ENCODE results near the gene MYBBP1A. TPM values are rescaled to one million over a fixed set of nuclear protein-coding genes. Genes with fewer than 3 reads are reported as not detected.

The MYBBP1A gene
- total and polyA plus RNA-seq, 4 donors, result 8.0 to 37.6 (median 35.9) TPM

DNA sequence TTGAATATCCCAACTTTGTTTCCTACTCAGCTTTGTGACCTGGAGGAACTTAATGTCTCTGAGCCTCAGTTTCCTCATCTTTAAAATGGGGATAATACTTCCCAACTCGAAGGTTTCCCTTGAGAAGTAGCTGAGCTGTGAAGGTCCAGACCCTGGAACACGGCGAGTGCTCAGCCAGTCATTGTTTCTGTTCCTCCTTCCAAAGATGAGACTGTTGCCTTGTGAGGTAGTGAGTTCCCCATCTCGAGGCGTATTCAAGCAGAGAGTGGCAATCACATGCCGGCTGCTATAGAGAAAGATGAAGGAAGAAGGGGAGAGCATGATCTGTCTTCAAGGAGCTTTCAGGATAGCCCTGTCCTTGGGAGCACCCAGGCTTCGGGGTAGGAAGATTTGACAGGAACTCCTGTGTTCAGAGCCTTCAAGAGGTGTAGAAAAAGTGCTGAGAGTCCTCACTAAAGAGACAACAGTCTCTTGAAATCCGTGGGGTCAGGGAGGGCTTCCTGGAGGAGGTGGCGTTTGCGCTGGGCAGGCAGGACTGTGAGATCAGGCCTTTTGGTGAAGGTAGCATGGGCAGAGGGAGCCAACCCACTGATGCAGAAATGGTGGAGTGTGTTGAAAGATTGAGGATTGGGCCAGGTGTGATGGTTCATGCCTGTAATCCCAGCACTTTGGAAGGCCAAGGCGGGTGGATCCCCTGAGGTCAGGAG lies 29.3 kb downstream of the MYBBP1A start:
- Histone ChIP-seq H3K4me3 (ENCODE audit: low read length in 2 of 2) (no peak overlapping the region), H3K9me3 (ENCODE audit: control insufficient read depth, low read length) (no peaks in the 10 kb centered on the region), H3K27ac (ENCODE audit: low read depth in 1 of 2, low read length in 2 of 2) (no peak overlapping the region), H3K4me1 (ENCODE audit: control insufficient read depth in 1 of 2, insufficient read depth in 2 of 2, low read length in 2 of 2) (no peaks in the 10 kb centered on the region), H3K36me3 (ENCODE audit: control insufficient read depth in 1 of 2, insufficient read depth in 2 of 2, low read length in 1 of 2) (no peaks in the 10 kb centered on the region), H3K27me3 (ENCODE audit: control insufficient read depth in 1 of 2, insufficient read depth in 2 of 2, low read length in 1 of 2) (no peaks in the 10 kb centered on the region)
- intact Hi-C loops (cut with DNase I), result no loop called here
- no peak for DNase-seq
- WGBS, 2 donors, result 88 to 91% methylated on average over 11 of the region's 11 CpGs
- no peak for ATAC-seq (ENCODE audit: low FRiP score)

DNA sequence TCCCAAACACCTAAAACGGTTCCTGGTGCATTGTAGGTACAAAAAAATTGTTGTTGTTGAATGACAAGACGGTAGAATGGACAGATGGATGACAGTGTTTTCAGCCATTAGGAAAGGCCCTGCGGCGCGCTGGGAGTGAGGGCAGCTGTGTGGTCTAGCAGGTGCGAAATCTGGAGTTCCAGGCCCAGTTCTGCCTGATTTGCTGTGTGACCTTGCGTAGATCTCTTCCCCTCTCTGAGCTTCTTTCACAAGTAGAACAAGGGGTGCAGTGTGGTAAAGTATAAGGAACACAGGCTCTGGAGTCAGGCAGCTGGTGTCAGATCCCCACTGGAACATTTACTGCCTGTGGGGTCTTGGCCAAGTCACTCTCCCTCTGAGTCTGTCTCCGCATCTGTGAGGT lies 31.2 kb downstream of the MYBBP1A start:
- DNase-seq (no peak), ATAC-seq (ENCODE audit: low FRiP score) (no peak)
- intact Hi-C loops (cut with DNase I), result no loop called here
- H3K27me3 ChIP-seq (ENCODE audit: control insufficient read depth in 1 of 2, insufficient read depth in 2 of 2, low read length in 1 of 2), result no peaks in the 10 kb centered on the region
- H3K36me3 ChIP-seq (ENCODE audit: control insufficient read depth in 1 of 2, insufficient read depth in 2 of 2, low read length in 1 of 2), result no peaks in the 10 kb centered on the region
- no peaks in the 10 kb centered on the region for H3K4me1 ChIP-seq (ENCODE audit: control insufficient read depth in 1 of 2, insufficient read depth in 2 of 2, low read length in 2 of 2)
- H3K4me3 ChIP-seq (ENCODE audit: low read length in 2 of 2), result no peak overlapping the region
- H3K27ac ChIP-seq (ENCODE audit: low read depth in 1 of 2, low read length in 2 of 2), result no peak overlapping the region
- no peaks in the 10 kb centered on the region for H3K9me3 ChIP-seq (ENCODE audit: control insufficient read depth, low read length)
- 84 to 85% methylated on average over 8 of the region's 8 CpGs for WGBS, 2 donors

DNA sequence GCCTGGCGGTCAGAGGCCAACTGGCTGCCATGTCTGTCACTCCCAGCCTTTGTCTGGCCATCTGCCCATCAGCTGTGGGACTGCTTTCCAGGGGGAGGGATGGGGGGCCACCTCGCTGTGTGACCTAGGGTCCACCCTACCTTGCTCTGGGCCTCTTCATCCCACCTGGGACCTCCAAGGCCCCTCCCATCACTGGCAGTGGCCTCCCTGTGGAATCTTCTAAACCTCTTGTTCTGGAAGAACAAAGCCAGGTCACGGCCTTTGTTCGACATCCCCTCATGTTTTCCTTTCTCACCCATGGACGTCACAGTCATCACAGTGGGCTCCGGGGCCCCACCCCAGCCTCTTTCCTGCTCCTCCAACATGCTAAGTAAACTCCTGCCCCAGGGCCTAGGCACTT lies 32.5 kb downstream of the MYBBP1A start:
- Histone ChIP-seq H3K27me3 (ENCODE audit: control insufficient read depth in 1 of 2, insufficient read depth in 2 of 2, low read length in 1 of 2) (no peaks in the 10 kb centered on the region), H3K4me1 (ENCODE audit: control insufficient read depth in 1 of 2, insufficient read depth in 2 of 2, low read length in 2 of 2) (no peaks in the 10 kb centered on the region), H3K27ac (ENCODE audit: low read depth in 1 of 2, low read length in 2 of 2) (no peak overlapping the region), H3K36me3 (ENCODE audit: control insufficient read depth in 1 of 2, insufficient read depth in 2 of 2, low read length in 1 of 2) (no peaks in the 10 kb centered on the region), H3K9me3 (ENCODE audit: control insufficient read depth, low read length) (no peaks in the 10 kb centered on the region), H3K4me3 (ENCODE audit: low read length in 2 of 2) (no peak overlapping the region)
- WGBS, 2 donors, result 91 to 93% methylated on average over 6 of the region's 6 CpGs
- intact Hi-C loops (cut with DNase I), result no loop called here
- DNase-seq (no peak), ATAC-seq (ENCODE audit: low FRiP score) (no peak)

DNA sequence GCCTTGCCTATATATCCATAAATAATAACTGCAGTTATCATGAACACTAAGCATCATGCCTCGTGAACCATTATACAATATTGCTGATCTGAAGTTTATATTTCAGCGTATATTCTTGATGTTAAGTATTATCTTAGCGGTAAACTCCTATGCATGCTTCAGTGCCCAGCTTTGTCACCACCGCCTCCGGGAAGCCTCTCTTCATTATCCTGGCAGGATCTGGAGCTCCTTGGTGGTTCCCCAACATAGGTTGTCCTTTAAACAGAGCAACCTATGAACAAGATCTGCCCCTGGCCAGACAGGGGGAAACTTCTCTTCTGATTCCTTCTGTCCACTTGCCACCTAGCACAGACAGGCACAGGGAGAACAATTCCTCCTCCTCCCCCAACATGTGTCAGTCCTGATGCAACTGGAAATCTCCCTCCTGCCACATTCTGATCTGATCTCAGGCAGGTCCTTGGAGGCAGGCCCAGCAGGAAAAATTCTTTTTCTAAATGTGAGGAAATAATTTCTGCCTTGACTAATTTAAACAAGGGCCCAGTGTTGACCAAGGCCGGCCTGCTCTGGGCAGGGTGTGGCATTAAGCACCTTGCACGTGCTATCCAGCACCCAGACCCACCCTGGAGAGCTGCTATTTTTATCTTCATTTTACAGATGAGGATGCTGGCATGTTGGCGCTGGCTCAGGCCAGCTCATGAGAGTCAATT lies 34.1 kb downstream of the MYBBP1A start:
- Histone ChIP-seq H3K4me1 (ENCODE audit: control insufficient read depth in 1 of 2, insufficient read depth in 2 of 2, low read length in 2 of 2) (no peaks in the 10 kb centered on the region), H3K9me3 (ENCODE audit: control insufficient read depth, low read length) (no peaks in the 10 kb centered on the region), H3K4me3 (ENCODE audit: low read length in 2 of 2) (no peak overlapping the region), H3K36me3 (ENCODE audit: control insufficient read depth in 1 of 2, insufficient read depth in 2 of 2, low read length in 1 of 2) (no peaks in the 10 kb centered on the region), H3K27me3 (ENCODE audit: control insufficient read depth in 1 of 2, insufficient read depth in 2 of 2, low read length in 1 of 2) (no peaks in the 10 kb centered on the region), H3K27ac (ENCODE audit: low read depth in 1 of 2, low read length in 2 of 2) (no peak overlapping the region)
- WGBS, 2 donors, result 77 to 82% methylated on average over 8 of the region's 8 CpGs
- no peak for ATAC-seq (ENCODE audit: low FRiP score)
- intact Hi-C loops (cut with DNase I), result no loop called here
- no peak for DNase-seq

DNA sequence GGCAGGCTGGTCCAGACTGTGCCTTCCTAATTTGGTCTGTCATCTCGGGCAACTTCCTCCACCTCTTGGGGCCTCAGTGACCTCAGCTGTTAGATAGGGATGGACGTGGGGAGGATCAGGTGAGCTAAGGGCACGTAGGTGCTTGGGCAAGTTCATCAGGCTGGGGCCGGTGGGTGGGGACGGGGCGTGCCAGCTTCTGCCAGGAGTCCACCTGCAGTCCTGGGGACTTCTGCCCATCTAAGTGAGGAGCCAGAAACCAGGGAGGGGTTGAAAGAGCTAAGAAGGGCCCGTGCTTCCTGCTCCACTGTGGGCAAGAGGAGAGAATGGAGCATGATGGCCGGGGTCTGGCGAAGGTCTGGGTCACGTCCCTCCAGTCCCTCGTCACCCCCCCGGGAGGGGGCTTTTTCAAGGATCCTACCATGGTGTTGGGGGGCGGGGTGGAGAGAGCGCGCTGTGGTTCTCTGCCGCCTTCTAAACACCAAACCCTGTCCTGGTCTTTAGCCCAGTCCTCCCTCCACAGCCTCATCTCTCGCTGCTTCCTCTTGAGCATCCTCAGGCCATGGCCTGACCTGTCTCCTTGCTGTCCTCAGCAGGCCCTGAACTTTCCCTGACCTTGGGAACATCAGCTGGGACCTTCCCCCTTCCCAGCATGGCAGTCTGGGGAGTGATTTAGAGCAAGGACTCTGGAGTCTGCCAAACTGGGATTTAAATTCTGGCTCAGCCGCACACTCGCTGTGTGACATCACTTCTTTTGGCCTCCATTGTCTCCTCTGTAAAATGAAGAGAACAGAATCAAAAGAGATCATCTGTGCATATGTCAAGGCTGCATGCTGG lies 34.9 kb downstream of the MYBBP1A start:
- DNase-seq (no peak), ATAC-seq (ENCODE audit: low FRiP score) (no peak)
- no peaks in the 10 kb centered on the region for H3K4me1 ChIP-seq (ENCODE audit: control insufficient read depth in 1 of 2, insufficient read depth in 2 of 2, low read length in 2 of 2)
- no peaks in the 10 kb centered on the region for H3K27me3 ChIP-seq (ENCODE audit: control insufficient read depth in 1 of 2, insufficient read depth in 2 of 2, low read length in 1 of 2)
- 85 to 90% methylated on average over 19 of the region's 19 CpGs for WGBS, 2 donors
- H3K27ac ChIP-seq (ENCODE audit: low read depth in 1 of 2, low read length in 2 of 2), result no peak overlapping the region
- no peak overlapping the region for H3K4me3 ChIP-seq (ENCODE audit: low read length in 2 of 2)
- no peaks in the 10 kb centered on the region for H3K9me3 ChIP-seq (ENCODE audit: control insufficient read depth, low read length)
- intact Hi-C loops (cut with DNase I), result no loop called here
- H3K36me3 ChIP-seq (ENCODE audit: control insufficient read depth in 1 of 2, insufficient read depth in 2 of 2, low read length in 1 of 2), result no peaks in the 10 kb centered on the region

DNA sequence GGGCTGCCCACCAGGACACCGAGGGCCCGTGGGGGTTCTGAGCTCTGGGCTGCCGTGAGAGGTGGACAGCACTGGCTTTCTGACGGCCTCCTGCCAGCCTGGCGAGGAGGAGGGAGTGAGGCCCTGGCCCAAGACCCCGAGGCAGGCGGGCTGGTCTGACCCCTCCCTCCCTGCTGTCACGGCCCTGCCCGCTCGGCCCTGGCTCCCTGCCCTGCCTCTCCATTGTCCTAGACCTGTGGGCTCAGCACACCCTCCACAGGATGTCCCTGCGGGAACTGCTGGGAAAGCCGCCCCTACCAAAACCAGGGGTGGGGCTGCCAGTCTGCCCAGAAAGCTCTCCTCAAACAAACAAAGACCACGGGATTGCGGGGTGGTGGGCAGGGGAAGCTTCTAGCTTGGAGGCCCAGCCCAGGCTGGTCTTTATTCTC lies 35.8 kb downstream of the MYBBP1A start:
- Histone ChIP-seq H3K36me3 (ENCODE audit: control insufficient read depth in 1 of 2, insufficient read depth in 2 of 2, low read length in 1 of 2) (no peaks in the 10 kb centered on the region), H3K4me1 (ENCODE audit: control insufficient read depth in 1 of 2, insufficient read depth in 2 of 2, low read length in 2 of 2) (no peaks in the 10 kb centered on the region), H3K27me3 (ENCODE audit: control insufficient read depth in 1 of 2, insufficient read depth in 2 of 2, low read length in 1 of 2) (no peaks in the 10 kb centered on the region), H3K27ac (ENCODE audit: low read depth in 1 of 2, low read length in 2 of 2) (no peak overlapping the region), H3K9me3 (ENCODE audit: control insufficient read depth, low read length) (no peaks in the 10 kb centered on the region), H3K4me3 (ENCODE audit: low read length in 2 of 2) (no peak overlapping the region)
- intact Hi-C loops (cut with DNase I), result no loop called here
- ATAC-seq (ENCODE audit: low FRiP score) (peak; percentile 67), DNase-seq (peak in 1 of 2 donors; percentile 56)
- WGBS, 2 donors, result 77 to 80% methylated on average over 14 of the region's 14 CpGs

DNA sequence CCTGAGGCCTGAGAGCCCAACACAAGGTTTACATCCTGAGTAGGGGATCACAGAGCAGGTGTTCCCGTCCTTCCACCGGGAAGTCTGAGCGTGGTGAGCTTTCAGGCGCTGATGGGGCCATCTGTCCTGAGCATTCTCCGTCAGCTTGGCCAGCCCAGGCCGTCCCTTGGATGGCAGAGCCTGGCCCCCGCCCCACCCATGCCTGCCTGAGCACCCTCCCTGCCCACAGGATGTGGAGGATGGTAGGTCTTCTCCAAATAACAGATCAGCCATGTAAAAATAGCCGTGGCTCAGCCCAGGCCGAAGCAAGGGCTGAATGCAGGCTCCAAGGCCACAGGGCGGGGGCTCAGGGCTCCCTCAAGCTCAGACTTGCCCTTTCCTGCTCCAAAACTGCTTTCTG lies 36.3 kb downstream of the MYBBP1A start:
- no peaks in the 10 kb centered on the region for H3K27me3 ChIP-seq (ENCODE audit: control insufficient read depth in 1 of 2, insufficient read depth in 2 of 2, low read length in 1 of 2)
- intact Hi-C loops (cut with DNase I), result no loop called here
- no peaks in the 10 kb centered on the region for H3K9me3 ChIP-seq (ENCODE audit: control insufficient read depth, low read length)
- H3K4me3 ChIP-seq (ENCODE audit: low read length in 2 of 2), result no peak overlapping the region
- H3K27ac ChIP-seq (ENCODE audit: low read depth in 1 of 2, low read length in 2 of 2), result no peak overlapping the region
- ATAC-seq (ENCODE audit: low FRiP score), result no peak
- no peaks in the 10 kb centered on the region for H3K36me3 ChIP-seq (ENCODE audit: control insufficient read depth in 1 of 2, insufficient read depth in 2 of 2, low read length in 1 of 2)
- H3K4me1 ChIP-seq (ENCODE audit: control insufficient read depth in 1 of 2, insufficient read depth in 2 of 2, low read length in 2 of 2), result no peaks in the 10 kb centered on the region
- DNase-seq, result no peak
- 94 to 96% methylated on average over 10 of the region's 10 CpGs for WGBS, 2 donors

DNA sequence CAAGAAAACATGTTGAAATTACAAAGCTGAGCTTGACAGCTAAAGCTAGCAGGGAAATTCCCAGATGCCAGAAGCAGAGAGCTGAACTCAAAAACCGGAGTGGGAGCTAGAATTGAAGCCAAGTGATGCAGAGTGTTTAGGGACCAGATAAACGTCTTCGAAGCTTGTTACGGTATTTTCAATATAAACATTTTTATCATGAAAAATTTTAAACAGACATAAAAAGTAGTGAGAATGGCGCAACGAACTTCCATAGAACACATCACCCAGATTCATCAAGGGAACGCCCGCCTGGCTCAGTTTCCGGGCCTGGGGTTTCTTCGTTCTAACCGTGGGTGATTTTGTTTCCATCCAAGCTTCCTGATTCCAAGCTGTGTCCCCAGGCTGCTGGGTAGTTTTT lies 38.4 kb downstream of the MYBBP1A start:
- no peaks in the 10 kb centered on the region for H3K9me3 ChIP-seq (ENCODE audit: control insufficient read depth, low read length)
- no peaks in the 10 kb centered on the region for H3K36me3 ChIP-seq (ENCODE audit: control insufficient read depth in 1 of 2, insufficient read depth in 2 of 2, low read length in 1 of 2)
- ATAC-seq (ENCODE audit: low FRiP score) (no peak), DNase-seq (no peak)
- WGBS, 2 donors, result 58 to 66% methylated on average over 11 of the region's 11 CpGs
- no peaks in the 10 kb centered on the region for H3K4me1 ChIP-seq (ENCODE audit: control insufficient read depth in 1 of 2, insufficient read depth in 2 of 2, low read length in 2 of 2)
- intact Hi-C loops (cut with DNase I), result no loop called here
- H3K27me3 ChIP-seq (ENCODE audit: control insufficient read depth in 1 of 2, insufficient read depth in 2 of 2, low read length in 1 of 2), result no peaks in the 10 kb centered on the region
- H3K4me3 ChIP-seq (ENCODE audit: low read length in 2 of 2), result no peak overlapping the region
- no peak overlapping the region for H3K27ac ChIP-seq (ENCODE audit: low read depth in 1 of 2, low read length in 2 of 2)
